ENCODE measurements around the gene HBD.

The HBD gene

DNA sequence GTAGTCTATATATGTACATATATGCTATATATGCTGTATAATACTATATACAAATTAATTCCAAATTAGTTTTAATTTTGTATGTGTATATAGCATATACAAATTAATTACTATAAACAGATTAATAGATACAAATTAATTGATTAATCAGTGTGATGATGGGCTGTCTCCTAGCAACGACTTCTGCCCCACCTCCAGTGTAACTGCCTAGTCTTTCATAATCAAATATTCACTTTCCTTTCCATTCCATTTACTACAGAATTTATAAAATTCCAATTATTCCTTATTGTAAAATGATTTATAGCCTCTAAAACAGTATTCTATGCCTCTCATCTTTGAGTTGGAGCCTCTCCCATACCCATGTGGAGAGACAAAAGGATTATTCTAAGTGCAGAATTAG lies 976 bp downstream of the HBD start:
- DNase-seq (ENCODE audit: low read depth in 2 of 2), result no peak

DNA sequence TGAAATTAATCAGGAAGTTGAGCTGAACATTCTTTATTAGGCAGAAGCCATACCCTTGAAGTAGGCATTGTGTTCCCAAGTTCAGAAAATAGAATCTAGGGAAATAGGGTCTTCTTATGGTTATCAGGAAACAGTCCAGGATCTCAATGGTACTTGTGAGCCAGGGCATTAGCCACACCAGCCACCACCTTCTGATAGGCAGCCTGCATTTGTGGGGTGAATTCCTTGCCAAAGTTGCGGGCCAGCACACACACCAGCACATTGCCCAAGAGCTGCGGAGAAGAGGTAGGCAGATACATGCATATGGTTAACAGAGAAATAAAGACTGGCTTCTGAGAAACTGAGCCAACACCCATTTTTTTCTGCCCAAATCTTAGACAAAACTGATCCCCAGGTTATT lies 1.5 kb downstream of the HBD start:
- DNase-seq (ENCODE audit: low read depth in 2 of 2), result no peak

DNA sequence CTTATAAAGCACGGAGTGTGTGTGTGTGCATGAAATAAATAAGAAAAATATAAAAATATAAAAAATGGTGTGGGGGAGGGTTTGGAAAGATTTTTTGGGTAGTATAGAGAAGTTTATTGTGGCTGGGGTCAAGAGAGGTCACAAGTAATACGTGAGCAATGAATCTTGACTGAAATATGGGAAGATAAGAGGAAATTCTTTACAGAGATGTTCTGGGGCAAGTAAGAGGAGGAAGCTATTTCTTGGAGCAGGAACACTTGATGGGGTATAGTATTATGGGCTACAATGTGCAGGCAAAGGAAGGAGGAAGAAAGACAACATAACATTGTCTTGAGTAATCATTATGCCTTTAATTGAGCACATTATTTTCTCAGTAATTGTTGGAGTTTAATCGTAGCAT lies 2.1 kb downstream of the HBD start:
- DNase-seq (ENCODE audit: low read depth in 2 of 2), result no peak

DNA sequence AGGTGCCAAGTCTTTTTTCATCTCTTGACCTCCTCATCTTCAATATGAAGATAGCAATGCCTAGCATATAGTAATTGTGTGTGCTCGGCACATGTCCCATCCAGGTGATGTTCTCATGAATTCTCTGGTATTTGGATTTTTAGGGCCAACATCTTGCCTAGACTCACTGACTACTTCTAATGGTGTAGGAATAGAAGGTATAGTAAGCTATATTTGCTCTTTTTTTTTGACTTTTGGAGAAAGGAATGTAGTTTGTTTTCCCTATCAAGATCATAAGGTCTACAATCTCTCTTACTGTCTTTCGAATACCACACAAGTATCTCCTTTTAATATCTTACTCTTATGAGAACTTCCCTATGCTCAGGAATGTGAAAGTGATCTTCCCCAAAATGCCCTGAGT lies 3.2 kb downstream of the HBD start:
- DNase-seq (ENCODE audit: low read depth in 2 of 2), result no peak

DNA sequence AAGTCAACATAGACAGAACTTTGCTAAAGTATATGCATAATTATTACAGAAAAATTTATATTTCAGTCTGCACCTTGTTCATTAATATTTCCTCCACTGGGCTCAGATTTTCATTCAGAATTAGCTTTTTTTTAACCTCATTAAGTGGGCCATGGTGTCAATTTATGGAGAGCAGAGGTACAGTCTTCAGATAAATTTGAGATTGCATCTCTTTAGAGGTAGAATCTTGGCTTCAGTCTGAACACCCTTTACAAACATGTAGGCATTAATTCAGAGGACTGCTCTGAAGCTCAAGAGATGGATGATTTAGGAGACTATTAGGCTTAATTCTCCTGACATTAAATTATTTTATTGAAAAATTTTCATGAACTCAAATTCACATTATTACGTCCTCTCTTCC lies 4.0 kb downstream of the HBD start:
- no peak for DNase-seq (ENCODE audit: low read depth in 2 of 2)

DNA sequence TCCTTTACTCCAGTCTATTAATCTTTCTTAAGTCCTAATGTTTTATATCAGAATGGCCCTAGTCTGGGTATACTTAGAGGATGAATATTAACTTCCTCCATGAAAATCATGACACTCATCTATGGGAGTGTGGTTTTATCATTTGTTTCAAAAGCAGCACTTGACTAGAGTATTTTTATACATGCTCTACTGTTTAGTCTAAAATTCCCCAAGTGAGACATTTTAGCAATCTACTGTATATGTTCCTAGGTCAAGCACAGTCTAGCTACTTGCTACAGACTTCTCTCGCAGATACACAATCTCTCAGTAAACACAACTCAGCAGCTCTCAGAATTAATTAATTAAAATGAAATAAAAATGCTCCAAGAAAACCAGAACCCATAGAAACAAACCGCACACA lies 4.5 kb downstream of the HBD start:
- DNase-seq (ENCODE audit: low read depth in 2 of 2), result no peak

DNA sequence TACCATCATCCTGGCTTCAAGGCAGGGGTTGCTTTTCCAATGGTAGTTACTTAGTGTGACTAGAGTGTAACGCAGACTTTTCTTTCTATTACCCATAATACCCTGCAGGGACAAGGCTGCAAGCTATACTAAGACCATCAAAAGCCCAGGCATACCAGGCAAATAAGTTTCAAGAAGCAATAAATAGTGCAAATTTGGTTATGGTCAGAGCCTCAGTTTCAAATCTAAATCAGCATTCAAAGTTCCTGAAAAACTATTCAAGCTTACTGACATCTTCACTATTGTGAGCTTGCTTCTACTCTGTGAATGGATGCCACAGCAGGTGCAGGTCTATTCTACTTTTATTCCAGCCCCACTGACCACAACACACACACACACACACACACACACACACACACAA lies 4.9 kb downstream of the HBD start:
- DNase-seq (ENCODE audit: low read depth in 2 of 2), result no peak

DNA sequence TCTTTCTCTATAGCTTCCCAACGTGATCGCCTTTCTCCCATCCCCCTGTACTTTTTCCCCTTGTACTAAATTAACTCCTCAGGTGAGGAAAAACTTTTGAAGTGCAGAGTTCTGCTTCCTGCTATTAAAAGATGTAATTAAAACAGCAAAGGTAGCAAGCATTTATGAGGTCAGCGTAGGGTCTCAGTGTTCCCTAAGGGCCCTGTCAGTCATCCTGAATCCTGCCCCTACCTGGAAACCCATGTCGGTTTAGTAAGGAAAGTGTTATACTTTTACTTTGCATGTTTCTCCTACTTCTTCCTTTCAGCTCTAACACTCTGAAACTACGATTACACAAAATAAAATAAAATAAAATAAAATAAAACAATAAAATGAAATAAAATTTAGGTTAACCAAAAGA lies 6.2 kb downstream of the HBD start:
- no peak for DNase-seq (ENCODE audit: low read depth in 2 of 2)

DNA sequence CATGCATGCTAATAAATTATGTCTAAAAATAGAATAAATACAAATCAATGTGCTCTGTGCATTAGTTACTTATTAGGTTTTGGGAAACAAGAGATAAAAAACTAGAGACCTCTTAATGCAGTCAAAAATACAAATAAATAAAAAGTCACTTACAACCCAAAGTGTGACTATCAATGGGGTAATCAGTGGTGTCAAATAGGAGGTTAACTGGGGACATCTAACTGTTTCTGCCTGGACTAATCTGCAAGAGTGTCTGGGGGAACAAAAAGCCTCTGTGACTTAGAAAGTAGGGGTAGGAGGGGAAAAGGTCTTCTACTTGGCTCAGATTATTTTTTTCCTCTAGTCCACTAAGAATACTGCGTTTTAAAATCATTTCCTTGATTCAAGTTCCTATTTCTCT lies 6.6 kb downstream of the HBD start:
- DNase-seq (ENCODE audit: low read depth in 2 of 2), result no peak

DNA sequence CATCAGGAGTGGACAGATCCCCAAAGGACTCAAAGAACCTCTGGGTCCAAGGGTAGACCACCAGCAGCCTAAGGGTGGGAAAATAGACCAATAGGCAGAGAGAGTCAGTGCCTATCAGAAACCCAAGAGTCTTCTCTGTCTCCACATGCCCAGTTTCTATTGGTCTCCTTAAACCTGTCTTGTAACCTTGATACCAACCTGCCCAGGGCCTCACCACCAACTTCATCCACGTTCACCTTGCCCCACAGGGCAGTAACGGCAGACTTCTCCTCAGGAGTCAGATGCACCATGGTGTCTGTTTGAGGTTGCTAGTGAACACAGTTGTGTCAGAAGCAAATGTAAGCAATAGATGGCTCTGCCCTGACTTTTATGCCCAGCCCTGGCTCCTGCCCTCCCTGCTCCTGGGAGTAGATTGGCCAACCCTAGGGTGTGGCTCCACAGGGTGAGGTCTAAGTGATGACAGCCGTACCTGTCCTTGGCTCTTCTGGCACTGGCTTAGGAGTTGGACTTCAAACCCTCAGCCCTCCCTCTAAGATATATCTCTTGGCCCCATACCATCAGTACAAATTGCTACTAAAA lies 7.5 kb downstream of the HBD start, which contains the start of gene HBB:
TSS of gene HBB (minus strand) at position 340 of the 579 bp plus-strand sequence. CDS start at position 290, 50 bp downstream.
- no peak for DNase-seq (ENCODE audit: low read depth in 2 of 2)

DNA sequence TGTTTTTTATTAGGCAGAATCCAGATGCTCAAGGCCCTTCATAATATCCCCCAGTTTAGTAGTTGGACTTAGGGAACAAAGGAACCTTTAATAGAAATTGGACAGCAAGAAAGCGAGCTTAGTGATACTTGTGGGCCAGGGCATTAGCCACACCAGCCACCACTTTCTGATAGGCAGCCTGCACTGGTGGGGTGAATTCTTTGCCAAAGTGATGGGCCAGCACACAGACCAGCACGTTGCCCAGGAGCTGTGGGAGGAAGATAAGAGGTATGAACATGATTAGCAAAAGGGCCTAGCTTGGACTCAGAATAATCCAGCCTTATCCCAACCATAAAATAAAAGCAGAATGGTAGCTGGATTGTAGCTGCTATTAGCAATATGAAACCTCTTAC lies 8.8 kb downstream of the HBD start:
- DNase-seq (ENCODE audit: low read depth in 2 of 2), result no peak

DNA sequence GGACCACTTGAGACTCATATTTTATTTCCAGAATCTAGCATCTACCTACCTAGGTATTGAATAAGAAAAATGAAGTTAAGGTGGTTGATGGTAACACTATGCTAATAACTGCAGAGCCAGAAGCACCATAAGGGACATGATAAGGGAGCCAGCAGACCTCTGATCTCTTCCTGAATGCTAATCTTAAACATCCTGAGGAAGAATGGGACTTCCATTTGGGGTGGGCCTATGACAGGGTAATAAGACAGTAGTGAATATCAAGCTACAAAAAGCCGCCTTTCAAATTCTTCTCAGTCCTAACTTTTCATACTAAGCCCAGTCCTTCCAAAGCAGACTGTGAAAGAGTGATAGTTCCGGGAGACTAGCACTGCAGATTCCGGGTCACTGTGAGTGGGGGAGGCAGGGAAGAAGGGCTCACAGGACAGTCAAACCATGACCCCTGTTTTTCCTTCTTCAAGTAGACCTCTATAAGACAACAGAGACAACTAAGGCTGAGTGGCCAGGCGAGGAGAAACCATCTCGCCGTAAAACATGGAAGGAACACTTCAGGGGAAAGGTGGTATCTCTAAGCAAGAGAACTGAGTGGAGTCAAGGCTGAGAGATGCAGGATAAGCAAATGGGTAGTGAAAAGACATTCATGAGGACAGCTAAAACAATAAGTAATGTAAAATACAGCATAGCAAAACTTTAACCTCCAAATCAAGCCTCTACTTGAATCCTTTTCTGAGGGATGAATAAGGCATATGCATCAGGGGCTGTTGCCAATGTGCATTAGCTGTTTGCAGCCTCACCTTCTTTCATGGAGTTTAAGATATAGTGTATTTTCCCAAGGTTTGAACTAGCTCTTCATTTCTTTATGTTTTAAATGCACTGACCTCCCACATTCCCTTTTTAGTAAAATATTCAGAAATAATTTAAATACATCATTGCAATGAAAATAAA lies 9.5 kb downstream of the HBD start:
- DNase-seq (ENCODE audit: low read depth in 2 of 2), result no peak

DNA sequence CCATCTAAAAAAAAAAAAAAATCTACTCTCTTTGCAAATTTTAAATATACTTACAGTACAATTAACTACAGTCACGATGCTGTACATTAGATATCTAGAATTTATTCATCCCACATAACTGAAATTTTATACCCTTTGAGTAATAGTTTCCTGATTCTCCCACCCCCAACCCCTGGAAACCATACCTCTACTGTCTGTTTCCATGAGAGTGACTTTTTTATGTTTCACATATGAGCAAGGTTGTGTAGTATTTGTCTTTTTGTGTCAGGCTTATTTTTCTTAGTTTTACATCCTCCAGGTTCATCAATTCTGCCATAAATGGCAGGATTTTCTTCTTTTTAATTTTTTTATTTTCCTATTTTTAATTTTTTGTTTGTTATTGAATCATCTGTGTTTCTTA lies 10.6 kb downstream of the HBD start:
- no peak for DNase-seq (ENCODE audit: low read depth in 2 of 2)

DNA sequence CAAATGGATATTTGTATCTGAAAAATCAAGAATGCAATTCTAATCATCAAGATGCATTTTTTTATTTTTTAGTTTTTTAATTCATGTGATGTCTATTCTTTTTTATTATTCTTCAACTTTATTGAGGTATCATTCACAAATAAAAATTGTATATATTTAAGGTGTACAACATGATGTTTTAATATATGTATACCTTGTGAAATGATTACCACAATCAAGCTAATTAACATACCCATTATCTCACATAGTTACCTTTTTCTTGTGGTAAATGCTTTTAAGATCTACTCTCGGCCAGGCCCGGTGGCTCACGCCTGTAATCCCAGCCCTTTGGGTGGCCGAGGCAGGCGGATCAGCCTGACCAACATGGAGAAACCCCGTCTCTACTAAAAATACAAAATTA lies 11.1 kb downstream of the HBD start:
- no peak for DNase-seq (ENCODE audit: low read depth in 2 of 2)

DNA sequence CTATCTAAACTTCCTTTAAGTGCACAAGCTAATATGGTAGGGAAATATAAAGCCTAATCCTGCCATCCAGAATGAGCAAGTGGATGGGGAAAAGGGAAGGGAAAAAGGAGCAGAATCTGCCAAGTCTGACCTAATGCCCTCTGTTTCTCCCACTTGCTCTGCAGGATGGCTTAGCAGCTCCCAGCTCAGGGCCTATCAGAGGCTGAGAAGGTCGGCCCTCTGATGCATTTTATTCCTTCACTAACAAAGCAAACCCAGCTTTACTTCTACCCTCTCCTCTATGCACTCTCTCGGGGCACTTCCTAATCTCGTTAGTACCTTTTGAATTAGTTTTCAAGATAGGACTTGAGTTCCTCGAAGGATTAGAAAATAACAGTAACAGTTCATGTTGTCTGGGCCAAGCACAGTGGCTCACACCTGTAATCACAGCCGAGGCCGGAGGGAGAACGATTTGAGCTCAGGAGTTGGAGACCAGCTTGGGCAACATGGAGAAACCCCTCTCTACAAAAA lies 23.9 kb downstream of the HBD start:
- DNase-seq (ENCODE audit: low read depth in 2 of 2), result no peak

DNA sequence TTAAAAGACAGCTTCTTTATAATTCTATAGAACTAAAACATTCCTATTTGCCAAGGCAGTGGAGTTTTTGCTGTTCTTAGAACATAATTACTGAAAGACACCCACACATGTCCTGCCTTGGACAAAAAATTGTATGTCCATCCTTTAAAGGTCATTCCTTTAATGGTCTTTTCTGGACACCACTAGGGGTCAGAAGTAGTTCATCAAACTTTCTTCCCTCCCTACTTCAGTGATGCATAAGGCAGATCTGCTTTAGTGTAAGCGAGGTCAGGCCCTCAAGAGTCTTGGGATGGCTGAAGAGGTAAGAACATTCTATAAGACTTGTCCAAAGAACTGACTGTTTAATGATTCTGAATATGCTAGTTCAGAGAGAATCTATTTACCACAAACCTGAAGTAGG lies 29.5 kb downstream of the HBD start:
- peak; percentile 9 to 13 for DNase-seq (ENCODE audit: low read depth in 2 of 2)

DNA sequence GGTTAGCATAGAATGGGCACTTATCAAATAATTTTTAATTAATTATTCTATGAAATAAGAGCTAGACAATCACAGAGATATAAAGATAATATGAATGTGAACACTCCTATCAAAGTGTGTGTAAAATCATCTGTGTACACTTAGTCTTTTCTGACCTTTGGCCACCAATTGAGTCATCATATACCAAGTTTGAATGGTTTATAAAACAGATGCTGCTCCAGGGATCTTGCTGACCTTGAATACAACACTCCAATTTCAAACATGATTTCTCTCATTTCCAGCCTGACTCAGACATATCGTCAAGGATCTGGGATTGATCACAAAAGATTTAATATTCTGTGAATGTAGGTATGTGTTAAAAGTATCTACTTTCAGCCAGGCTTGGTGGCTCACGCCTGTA lies 30.9 kb downstream of the HBD start:
- DNase-seq (ENCODE audit: low read depth in 2 of 2), result no peak

DNA sequence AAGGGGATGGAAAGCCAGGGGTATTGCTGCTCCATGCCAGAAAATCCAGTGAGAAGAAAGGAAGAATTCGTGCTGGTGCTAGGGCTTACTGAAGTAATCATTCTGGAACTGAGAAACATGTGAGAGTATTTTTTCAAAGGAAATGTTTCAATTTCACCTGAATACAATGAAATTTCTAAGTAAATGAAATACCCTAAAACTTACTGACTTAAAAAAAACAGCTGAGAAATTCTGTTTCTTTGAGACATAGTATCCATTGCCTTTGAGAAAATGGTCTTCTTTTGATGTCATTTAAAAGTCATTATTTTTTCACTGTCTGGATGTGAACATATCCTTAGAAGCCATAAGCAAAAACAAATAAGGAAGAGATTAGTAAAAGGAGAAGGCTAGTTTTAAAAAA lies 33.7 kb downstream of the HBD start, which contains the start of gene OR51V1:
TSS of gene OR51V1 (minus strand) at position 101 of the 400 bp plus-strand sequence. CDS start at position 101, 0 bp downstream.
- DNase-seq (ENCODE audit: low read depth in 2 of 2), result no peak

DNA sequence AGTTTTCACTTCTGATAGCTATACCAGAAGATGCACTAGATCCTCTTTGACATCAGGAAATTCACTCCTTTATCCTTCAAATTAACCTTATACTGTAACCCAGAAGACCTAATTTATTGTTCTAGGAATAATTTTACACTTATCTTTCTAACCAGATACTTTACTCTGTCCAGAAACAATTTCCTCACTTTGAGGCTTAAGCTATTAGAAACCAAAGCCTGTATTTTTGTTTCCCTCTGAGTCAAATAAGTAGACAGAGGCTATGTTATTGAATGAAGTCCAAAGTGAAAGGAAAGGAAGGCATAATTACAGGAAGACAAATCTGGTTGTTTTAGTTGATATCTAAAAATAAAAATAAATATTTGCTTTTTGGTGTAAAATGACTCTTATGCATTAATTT lies 36.0 kb downstream of the HBD start:
- no peak for DNase-seq (ENCODE audit: low read depth in 2 of 2)

DNA sequence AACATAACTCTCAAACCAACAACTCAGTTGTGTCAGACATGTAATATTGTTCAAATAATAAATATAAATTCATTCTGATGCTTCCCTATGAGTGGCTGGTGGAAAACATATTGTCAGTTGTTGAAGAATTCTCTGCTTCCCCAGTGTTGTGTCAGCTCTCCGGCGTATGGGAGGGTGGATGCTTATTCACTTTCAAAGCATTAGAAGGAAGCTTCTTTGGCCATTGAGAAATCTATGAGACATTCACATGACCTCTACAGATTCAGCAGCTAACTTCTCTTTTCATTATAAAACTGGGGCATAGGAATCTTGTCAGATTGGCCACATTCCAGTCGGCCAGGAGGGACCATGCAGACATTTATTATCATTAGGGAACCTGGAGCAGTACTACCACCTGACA lies 36.7 kb downstream of the HBD start:
- no peak for DNase-seq (ENCODE audit: low read depth in 2 of 2)

DNA sequence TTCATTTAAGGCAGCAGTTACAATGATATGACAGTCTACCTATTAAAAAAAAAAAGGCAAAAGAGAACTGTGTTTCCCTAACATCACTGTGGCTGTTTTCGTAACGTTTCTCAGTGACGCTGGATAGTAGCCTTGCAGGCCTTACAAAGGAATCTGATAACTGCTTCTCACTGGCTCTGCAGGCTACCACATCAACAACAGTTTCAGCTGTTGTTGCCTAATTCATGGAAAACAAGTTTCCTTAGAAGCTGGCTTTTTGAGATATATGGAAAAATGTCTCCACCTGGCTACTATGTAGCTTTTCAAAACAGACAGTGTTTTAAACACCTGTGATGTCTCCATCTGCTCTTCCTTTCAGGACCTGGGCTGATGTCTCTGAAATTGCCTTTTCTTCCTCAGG lies 37.6 kb downstream of the HBD start:
- no peak for DNase-seq (ENCODE audit: low read depth in 2 of 2)

DNA sequence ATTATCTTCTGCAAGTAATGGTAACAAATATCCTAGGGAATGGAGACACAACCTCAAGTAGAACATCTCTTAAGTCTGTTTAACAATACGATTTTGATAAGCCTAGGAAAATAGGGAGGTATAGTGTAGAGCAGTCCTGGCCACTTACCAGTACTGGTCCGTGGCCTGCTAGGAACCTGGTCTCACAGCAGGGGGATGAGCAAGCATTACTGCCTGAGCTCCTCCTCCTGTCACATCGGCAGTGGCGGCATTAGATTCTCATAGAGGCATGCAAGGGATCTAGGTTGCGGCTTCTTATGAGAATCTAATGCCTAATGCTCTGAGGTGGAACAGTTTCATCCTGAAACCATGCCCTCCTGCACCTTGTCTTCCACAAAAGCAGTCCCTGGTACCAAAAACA lies 38.2 kb downstream of the HBD start:
- DNase-seq (ENCODE audit: low read depth in 2 of 2), result no peak

DNA sequence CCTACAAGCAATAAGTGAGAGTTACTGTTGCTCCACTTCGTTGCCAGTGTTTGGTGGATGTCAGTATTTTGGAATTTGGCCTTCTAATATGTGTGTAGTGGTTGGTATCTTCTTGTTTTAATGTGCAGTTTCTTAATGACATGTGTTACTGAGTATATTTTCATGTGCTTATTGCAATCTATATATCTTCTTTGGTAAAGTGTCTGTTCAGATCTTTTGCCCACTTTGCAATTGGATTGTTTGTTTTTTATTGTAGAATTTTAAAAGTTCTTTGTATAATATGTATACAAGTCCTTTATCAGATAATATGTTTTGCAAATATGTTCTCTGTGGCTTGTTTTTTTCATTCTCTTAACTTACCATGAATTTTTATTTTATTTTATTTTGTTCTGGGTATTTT lies 41.5 kb downstream of the HBD start:
- DNase-seq (ENCODE audit: low read depth in 2 of 2), result no peak

All from fibroblast of skin of left biceps (primary cell).